ENCODE results near the gene PIK3CD. TPM values are rescaled to one million over a fixed set of nuclear protein-coding genes. Genes with fewer than 3 reads are reported as not detected.

Gene PIK3CD
- polyA plus RNA-seq, 10 donors = 1.8 to 6.1 (median 2.8) TPM

DNA sequence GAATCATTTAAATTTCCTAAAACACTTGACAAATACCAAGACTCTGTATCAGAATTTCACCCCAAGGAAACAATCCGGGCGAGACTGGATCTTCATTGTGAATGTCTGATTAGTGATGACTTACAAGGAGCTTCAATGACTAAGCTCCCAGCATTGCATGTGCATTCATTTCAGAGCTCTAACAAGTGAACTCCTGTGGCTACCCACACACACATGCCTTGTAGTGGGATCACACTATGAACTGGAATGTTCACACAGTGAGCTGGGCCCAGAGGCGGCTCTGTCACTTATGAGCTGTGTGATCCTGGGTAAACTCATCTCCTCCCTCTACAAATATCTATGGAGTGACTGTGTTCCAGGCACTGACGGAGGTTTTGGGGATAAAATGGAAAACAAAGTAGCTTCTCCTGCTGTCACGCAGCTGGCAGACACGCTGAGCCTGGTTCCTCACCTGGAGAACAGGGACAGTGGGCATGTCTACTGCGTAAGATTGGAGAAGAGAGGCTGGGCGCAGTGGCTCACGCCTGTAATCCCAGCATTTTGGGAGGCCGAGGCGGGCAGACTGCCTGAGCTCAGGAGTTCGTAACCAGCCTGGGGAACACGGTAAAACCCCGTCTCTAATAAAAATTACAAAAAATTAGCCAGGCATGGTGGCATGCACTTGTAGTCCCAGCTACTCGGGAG, 115.4 kb downstream of the PIK3CD start:
- DNase-seq = peak in 1 of 3 donors; percentile 97

DNA sequence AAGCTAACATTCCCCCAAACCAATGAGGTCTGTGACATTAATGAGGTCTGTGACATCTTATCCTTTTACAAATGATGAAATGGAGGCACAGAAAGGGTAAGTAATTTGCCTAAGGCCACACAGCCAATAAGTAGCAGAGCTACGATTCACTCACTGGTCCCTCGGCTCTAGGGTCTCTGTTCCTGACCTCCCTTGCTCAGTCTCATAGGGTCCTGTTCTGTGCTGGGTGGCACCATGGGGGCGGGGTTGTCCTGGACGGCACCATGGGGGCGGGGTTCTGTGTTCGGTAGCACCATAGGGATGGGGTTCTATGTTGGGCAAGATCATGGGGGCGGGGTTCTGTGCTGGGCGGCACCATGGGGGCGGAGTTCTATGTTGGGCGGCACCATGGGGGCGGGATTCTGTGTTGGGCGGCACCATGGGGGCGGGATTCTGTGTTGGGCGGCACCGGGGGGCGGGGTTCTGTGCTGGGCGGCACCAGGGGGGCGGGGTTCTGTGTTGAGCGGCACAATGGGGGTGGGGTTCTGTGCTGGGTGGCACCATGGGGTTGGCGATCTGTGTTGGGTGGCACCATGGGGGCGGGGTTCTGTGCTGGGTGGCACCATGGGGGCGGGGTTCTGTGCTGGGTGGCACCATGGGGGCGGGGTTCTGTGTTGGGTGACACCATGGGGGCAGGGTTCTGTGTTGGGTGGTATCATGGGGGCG, 116.6 kb downstream of the PIK3CD start:
- no peak for DNase-seq

DNA sequence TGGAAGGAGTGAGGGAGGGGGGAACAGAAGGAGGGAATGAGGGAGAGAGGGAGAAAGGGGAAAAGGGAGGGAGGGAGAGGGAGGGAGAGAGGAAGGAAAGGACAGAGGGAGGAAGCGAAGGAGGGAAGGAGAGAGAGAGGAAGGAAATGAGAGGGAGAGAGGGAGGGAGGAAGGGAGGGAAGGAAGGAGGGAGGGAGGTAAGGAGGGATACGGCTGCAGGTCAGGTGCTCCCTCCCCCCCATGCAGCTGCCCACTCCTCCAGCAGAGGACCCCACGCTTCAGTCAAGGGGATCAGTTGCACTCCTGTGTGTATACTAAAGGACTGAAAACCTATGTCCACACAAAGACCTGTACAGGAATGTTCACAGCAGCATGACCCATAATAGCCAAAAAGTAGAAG, 117.5 kb downstream of the PIK3CD start:
- DNase-seq = no peak

DNA sequence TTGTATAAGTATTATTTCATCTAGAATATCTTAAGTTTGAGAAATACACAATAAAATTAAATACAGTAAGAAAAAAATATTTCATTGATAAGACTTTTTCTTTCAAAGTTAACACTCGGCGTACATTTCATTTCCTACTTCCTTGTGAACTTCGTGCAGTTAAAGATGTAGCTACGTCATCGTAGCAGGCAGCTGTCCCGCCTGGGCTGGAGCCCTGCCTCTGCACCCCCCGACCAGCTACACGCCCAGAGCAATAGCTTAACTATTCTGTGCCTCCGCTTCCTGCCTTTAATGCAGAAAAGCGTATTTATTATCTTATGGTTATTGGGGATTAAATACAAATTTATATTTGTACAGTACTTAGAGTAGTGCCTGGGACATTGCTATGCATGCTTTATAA, 118.8 kb downstream of the PIK3CD start:
- DNase-seq = peak; percentile 15 to 50 (median 26)

DNA sequence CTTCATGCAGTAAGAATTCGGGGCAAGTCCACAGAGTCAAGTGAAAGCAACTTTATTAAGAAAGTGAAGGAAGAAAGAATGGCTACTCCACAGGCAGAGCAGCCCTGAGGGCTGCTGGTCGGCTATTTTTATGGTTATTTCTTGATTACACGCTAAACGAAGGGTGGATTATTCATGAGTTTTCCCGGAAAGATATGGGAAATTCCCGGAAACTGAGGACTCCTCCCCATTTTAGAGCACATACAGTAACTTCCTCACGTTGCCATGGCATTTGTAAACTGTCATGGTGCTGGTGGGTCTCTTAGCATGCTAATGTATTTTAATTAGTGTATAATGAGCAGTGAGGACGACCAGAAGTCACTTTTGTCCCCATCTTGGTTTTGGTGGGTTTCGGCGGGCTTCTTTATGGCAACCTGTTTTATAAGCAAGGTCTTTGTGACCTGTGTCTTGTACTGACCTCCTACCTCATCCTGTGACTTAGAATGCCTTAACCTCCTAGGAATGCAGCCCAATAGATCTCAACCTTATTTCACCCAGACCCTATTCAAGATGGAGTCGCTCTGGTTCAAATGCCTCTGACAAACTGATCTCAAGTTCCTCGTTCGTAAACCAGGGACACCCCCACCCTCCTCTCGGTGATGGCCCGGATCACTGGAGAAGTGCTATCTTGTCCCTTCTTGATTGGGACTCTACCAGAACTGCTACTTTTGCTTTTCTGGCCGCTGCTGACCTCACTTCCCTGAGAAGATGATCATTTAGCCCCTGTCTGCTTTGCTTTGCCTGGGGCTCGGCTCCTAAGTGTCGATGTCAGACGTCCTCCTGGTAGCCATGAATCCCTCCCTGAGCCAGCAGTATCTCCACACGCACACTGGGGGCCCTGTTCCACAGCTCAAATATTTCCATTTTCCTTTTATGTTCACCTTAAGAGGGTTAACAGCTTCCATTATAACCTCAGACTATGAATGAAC, 123.5 kb downstream of the PIK3CD start:
- DNase-seq = no peak

DNA sequence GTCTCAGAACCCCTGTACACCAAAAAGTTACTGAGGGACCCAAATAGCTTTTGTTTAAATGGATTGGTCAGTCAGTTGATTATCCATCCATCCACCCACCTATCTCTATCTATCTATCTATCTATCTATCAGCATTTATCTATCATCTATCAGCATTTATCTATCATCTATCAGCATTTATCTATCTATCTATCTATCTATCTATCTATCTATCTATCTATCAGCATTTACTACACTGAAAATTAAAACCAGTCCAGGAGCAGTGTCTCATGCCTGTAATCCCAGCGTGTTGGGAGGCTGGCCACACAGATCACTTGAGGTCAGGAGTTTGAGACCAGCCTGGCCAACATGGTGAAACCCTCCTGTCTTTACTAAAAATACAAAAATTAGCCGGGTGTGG, 125.2 kb downstream of the PIK3CD start:
- DNase-seq = no peak

Other genes with a start within 250 kb of the PIK3CD start
- 1 to 10 TPM; 1.3 to 2.1 (median 1.4) TPM for gene SLC25A33, start 112.3 kb upstream of the PIK3CD start, polyA plus RNA-seq (ENCODE audit: insufficient read length in 10 of 10)
- 10 to 100 TPM; 12.3 to 19.1 (median 16.3) TPM for gene TMEM201, start 62.8 kb upstream of the PIK3CD start, polyA plus RNA-seq (ENCODE audit: insufficient read length in 10 of 10)
- gene CLSTN1, start 172.2 kb downstream of the PIK3CD start, polyA plus RNA-seq (ENCODE audit: insufficient read length in 10 of 10) = 10 to 100 TPM; 60.4 to 98.9 (median 73.4) TPM